GM12878 (cell line): Measurements from ENCODE around the gene NPNT. TPM values are rescaled to one million over a fixed set of nuclear protein-coding genes. Genes with fewer than 3 reads are reported as not detected.

ENCODE experiments used
- ATAC-seq: fragments of 200-7000 bp; cut with Tn5 transposase; 3 replicates; pipeline ENCODE4 v1.9.1; 2020; ENCODE audit warnings: mild to moderate bottlenecking, moderate library complexity
- BruUV-seq: library from RNA; stranded (reverse); fragments of 400-500 nt; replicated peaks from 2 replicates; lab custom pipeline; 2021; lab: Mats Ljungman, UMichigan
- CTCF ChIA-PET: fragments of 300-600 bp; sonication (Branson Sonifier 250); formaldehyde crosslinking; extraction: SDS; loops from one replicate; lab custom pipeline; 2021; ENCODE audit warnings: inconsistent platforms; lab: Yijun Ruan, JAX
- POLR2A ChIA-PET: fragments of 350-600 bp; formaldehyde crosslinking; extraction: SDS; loops from one replicate; lab custom pipeline; 2021; ENCODE audit warnings: inconsistent platforms; lab: Charles Lee
- RAD21 ChIA-PET: fragments of 300-600 bp; sonication (Branson Sonifier 250); formaldehyde crosslinking; loops from one replicate; lab custom pipeline; 2023; ENCODE audit warnings: antibody characterized with exemption; ENCODE audit not compliant: unreplicated experiment; lab: Charles Lee
- SMC1A ChIA-PET: fragments of 300-600 bp; sonication (Branson Sonifier 250); formaldehyde crosslinking; loops from one replicate; lab custom pipeline; 2023; ENCODE audit not compliant: unreplicated experiment, uncharacterized antibody; lab: Charles Lee
- DNase-seq: peaks from one replicate; pipeline ENCODE4 v3.0.0-alpha.2; 2011; ENCODE audit warnings: low read depth, low spot score
- FAIRE-seq: peaks from 3 replicates; lab custom pipeline; 2011; peaks lifted over from hg19 to GRCh38; lab: Jason Lieb, UNC
- H2AFZ ChIP-seq: 2 replicates; pipeline ENCODE4 v1.6.0; 2011; ENCODE audit warnings: low read depth, low read length, control low read depth; ENCODE audit not compliant: control insufficient read depth
- H3K27ac ChIP-seq: 2 replicates; pipeline ENCODE4 v1.5.1; 2011; ENCODE audit warnings: control low read depth; ENCODE audit not compliant: control insufficient read depth, insufficient read depth
- H3K27me3 ChIP-seq, 2 experiments: replicated peaks in 1 of 2; 2 replicates each; pipeline versions ENCODE4 v1.6.0 to v1.6.1; 2011; ENCODE audit warnings: low read length in 1 of 2; ENCODE audit not compliant: control insufficient read depth in 2 of 2, insufficient read depth in 2 of 2
- H3K36me3 ChIP-seq, 2 experiments: 2 replicates each; pipeline ENCODE4 v1.5.1; 2011; ENCODE audit warnings: low read length in 1 of 2; ENCODE audit not compliant: control insufficient read depth in 2 of 2, insufficient read depth in 2 of 2
- H3K4me1 ChIP-seq: 2 replicates; pipeline ENCODE4 v1.6.1; 2011; ENCODE audit warnings: mild to moderate bottlenecking, low read length, moderate library complexity, mixed read lengths; ENCODE audit not compliant: control insufficient read depth, insufficient read depth
- H3K4me2 ChIP-seq: 2 replicates; pipeline ENCODE4 v1.6.0; 2011; ENCODE audit warnings: control low read depth; ENCODE audit not compliant: control insufficient read depth, insufficient read depth
- H3K4me3 ChIP-seq: fragments of 200-600 bp; sonication (generic); 2 replicates; pipeline ENCODE4 v1.5.1; 2016
- H3K79me2 ChIP-seq: 2 replicates; pipeline ENCODE4 v1.6.0; 2011; ENCODE audit warnings: low read length; ENCODE audit not compliant: control insufficient read depth, insufficient read depth
- H3K9ac ChIP-seq: 2 replicates; pipeline ENCODE4 v1.8.0; 2011; ENCODE audit warnings: low read length, control low read depth, mixed read lengths; ENCODE audit not compliant: control insufficient read depth, insufficient read depth
- H3K9me3 ChIP-seq: replicated peaks from 3 replicates; pipeline ENCODE4 v1.5.1; 2011; ENCODE audit warnings: mild to moderate bottlenecking, low read length; ENCODE audit not compliant: control insufficient read depth, insufficient read depth
- H4K20me1 ChIP-seq: 2 replicates; pipeline ENCODE4 v1.6.0; 2011; ENCODE audit not compliant: control insufficient read depth, insufficient read depth
- BACH1 ChIP-seq: fragments of 450-650 bp; IDR thresholded peaks from 2 replicates; pipeline ENCODE4 v1.6.1; 2017; ENCODE audit warnings: mild to moderate bottlenecking, borderline replicate concordance
- BMI1 ChIP-seq: fragments of 450-650 bp; IDR thresholded peaks from 2 replicates; pipeline ENCODE4 v1.6.1; 2016; ENCODE audit warnings: mild to moderate bottlenecking, moderate library complexity, borderline replicate concordance
- HCFC1 ChIP-seq: fragments of 150-350 bp; IDR thresholded peaks from 2 replicates; pipeline ENCODE4 v1.6.1; 2014; ENCODE audit warnings: low read length
- KDM1A ChIP-seq: fragments of 200-600 bp; sonication (generic); IDR thresholded peaks from 2 replicates; pipeline ENCODE4 v1.6.1; 2016; ENCODE audit warnings: borderline replicate concordance
- MTA2 ChIP-seq: fragments of 450-650 bp; IDR thresholded peaks from 2 replicates; pipeline ENCODE4 v1.6.1; 2016; ENCODE audit warnings: low read depth, mild to moderate bottlenecking, moderate library complexity
- RUNX3 ChIP-seq: IDR thresholded peaks from 2 replicates; pipeline ENCODE4 v1.6.1; 2012; ENCODE audit warnings: low read length, inconsistent platforms
- TCF7 ChIP-seq: IDR thresholded peaks from 2 replicates; pipeline ENCODE4 v1.6.1; 2014; ENCODE audit warnings: antibody characterized with exemption, borderline replicate concordance
- ZNF384 ChIP-seq: IDR thresholded peaks from 2 replicates; pipeline ENCODE4 v1.6.1; 2012; ENCODE audit warnings: low read depth, mild to moderate bottlenecking, low read length, improper control_type of control experiment, borderline replicate concordance
- WGBS: methylation state at CpG from one replicate; pipeline ENCODE4 v1.1.6; 2016; ENCODE audit warnings: low lambda C conversion rate; ENCODE audit not compliant: insufficient replicate concordance, insufficient coverage; ENCODE audit errors: missing lambda C conversion rate; 5-methylcytosine and 5-hydroxymethylcytosine counted together
- in situ Hi-C: fragments of 300-500 bp; cut with MboI; formaldehyde crosslinking; loops from 9 replicates; pipeline ENCODE4 v1.14.3; 2018; ENCODE audit warnings: mixed read lengths
- intact Hi-C: fragments of 100-400 bp; cut with micrococcal nuclease; formaldehyde crosslinking; loops from one replicate; pipeline ENCODE4 v1.14.2; 2022; ENCODE audit not compliant: unreplicated experiment
- polyA plus RNA-seq, 11 experiments: library from polyadenylated mRNA; depleted of rRNA in 4 of 11; unstranded in 6 of 11; stranded (reverse) in 5 of 11; fragments of >200 nt; fragmentation: Nextera tagmentation in 4 of 11; fragmentation: Illumina TruSeq in 1 of 11; extraction: Ambion mirVana in 4 of 11; extraction: Trizol in 1 of 11; gene quantifications; 1 replicate in 1 of 11; 2 replicates in 10 of 11; pipeline versions ENCODE4 v1.2.1 to v1.2.3, GENCODE V29; 2011 to 2016; ENCODE audit warnings: inconsistent platforms in 2 of 11, missing spikeins in 2 of 11, low read depth in 1 of 11
- total RNA-seq, 4 experiments: library from RNA; depleted of rRNA in 3 of 4; stranded (reverse); fragments of >200 nt in 3 of 4; fragmentation: Illumina TruSeq in 1 of 4; extraction: Trizol in 1 of 4; gene quantifications; 2 replicates each; pipeline versions ENCODE4 v1.2.1 to v1.2.3, GENCODE V29; 2013 to 2021
- TF ChIP-seq, protein P1 (sequence below): fragments of 450-650 bp; IDR thresholded peaks from 2 replicates; pipeline ENCODE4 v1.6.1; 2017; ENCODE audit warnings: mild to moderate bottlenecking, low read depth, inconsistent platforms; ENCODE audit not compliant: poor library complexity, severe bottlenecking

NPNT gene
- total and polyA plus RNA-seq, 10 of the 15 experiments (the other 5 are each of a cell fraction or from before 2014, with no cell fraction given), result 0.18 to 70.5 (median 54.1) TPM

DNA sequence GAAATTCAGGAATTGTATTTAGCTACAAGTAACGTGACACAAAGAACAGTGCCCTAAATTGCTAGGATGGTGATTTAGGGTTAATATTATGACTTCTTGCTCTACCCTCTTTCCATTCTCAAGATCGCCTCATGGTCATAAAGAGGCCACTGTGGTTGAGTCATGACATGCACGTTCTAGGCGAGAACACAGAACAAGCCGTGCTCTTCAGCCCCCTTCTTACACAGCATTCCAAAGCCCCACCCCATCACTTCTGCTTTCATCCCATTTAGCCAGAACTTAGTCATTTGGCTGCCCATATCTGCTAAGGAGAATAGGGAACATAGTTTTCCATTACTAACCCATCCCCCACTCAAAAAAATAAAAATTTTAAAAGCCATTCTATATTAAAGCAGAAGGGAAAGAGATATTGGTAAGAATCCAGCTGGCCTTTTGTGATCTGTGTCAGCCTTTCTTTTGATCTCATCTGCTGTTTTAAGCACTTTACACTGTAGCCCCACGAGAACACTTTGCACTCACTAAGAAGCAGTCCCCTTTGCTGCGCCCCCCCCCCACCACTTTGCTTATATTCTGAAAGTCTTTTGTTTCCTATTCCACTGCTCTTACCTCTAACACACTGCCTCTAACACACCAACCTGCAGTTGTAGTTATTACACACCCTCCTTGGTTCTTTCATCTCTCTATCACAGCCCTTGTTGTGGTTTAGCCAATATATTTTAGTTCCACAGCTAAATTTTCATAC lies 28.4 kb downstream of the NPNT start:
- H3K27ac ChIP-seq, result no peak overlapping the region
- H3K4me1 ChIP-seq, result no peaks in the 10 kb centered on the region
- no peak overlapping the region for H2AFZ ChIP-seq
- in situ Hi-C loops (no loop called here), intact Hi-C loops (no loop called here)
- H3K27me3 ChIP-seq, result no peaks in the 10 kb centered on the region
- ChIA-PET RAD21 (no interaction called here), CTCF (no interaction called here), POLR2A (no interaction called here), SMC1A (no interaction called here)
- 82% methylated on average over 7 of the region's 7 CpGs for WGBS
- no peaks in the 10 kb centered on the region for H3K79me2 ChIP-seq
- TF ChIP-seq BACH1 (no peak), TCF7 (no peak), ZNF384 (no peak), RUNX3 (0 out of 2 replicates have a peak, but pooled peaks have one; percentile 3), BMI1 (no peak), HCFC1 (no peak), KDM1A (no peak), MTA2 (no peak)
- TF ChIP-seq, protein P1, sequence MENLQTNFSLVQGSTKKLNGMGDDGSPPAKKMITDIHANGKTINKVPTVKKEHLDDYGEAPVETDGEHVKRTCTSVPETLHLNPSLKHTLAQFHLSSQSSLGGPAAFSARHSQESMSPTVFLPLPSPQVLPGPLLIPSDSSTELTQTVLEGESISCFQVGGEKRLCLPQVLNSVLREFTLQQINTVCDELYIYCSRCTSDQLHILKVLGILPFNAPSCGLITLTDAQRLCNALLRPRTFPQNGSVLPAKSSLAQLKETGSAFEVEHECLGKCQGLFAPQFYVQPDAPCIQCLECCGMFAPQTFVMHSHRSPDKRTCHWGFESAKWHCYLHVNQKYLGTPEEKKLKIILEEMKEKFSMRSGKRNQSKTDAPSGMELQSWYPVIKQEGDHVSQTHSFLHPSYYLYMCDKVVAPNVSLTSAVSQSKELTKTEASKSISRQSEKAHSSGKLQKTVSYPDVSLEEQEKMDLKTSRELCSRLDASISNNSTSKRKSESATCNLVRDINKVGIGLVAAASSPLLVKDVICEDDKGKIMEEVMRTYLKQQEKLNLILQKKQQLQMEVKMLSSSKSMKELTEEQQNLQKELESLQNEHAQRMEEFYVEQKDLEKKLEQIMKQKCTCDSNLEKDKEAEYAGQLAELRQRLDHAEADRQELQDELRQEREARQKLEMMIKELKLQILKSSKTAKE, result no peak
- H3K4me2 ChIP-seq, result no peak overlapping the region
- H4K20me1 ChIP-seq, result no peaks in the 10 kb centered on the region
- no peak for FAIRE-seq
- H3K36me3 ChIP-seq, result no peaks in the 10 kb centered on the region
- DNase-seq, result no peak
- no peaks in the 10 kb centered on the region for H3K9me3 ChIP-seq
- BruUV-seq, result no TSS peak
- ATAC-seq, result no peak
- H3K4me3 ChIP-seq, result no peak overlapping the region
- no peak overlapping the region for H3K9ac ChIP-seq
